ENCODE measurements around the gene ANKS1B. TPM values are rescaled to one million over a fixed set of nuclear protein-coding genes. Genes with fewer than 3 reads are reported as not detected.

The ANKS1B gene
- total and polyA plus RNA-seq, 4 donors: 0.03 to 3.4 (median 0.53) TPM

DNA sequence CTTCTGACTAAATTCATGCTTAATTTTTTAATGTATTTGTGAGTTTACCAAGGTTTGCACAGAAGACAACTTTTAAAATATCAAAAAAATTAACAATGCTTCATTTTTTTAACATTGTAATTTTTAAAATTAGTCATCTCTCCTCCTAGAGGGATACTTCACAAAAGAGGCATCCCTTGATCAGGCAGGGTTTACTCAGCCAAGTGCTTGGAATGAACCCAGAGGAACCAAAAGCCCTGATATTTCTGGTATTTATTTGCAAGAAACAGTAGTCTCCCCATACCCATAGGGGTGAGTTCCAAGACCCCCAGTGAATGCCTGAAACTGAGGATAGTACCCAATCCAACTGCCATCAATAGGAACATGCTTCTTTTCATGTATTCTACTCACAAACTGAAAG, 284.7 kb downstream of the ANKS1B start:
- Histone ChIP-seq H3K9ac (ENCODE audit: low read depth in 1 of 2, low read length in 2 of 2) (no peak overlapping the region), H3K9me3 (ENCODE audit: control insufficient read depth in 4 of 4, low read length in 3 of 4) (peaks cover 0 to 3% (median 0%) of the 10 kb centered on the region in 4 donors), H3K27ac (ENCODE audit: low read depth in 1 of 2, low read length in 2 of 2) (no peak overlapping the region), H3K4me3 (ENCODE audit: low read depth in 1 of 3, low read length in 3 of 3) (no peak overlapping the region), H3K4me1 (ENCODE audit: control insufficient read depth in 4 of 4, insufficient read depth in 4 of 4, low read length in 3 of 4) (no peaks in the 10 kb centered on the region), H3K36me3 (ENCODE audit: control insufficient read depth in 4 of 4, insufficient read depth in 3 of 4, low read depth in 1 of 4, low read length in 3 of 4) (no peaks in the 10 kb centered on the region), H3K27me3 (ENCODE audit: control insufficient read depth in 4 of 4, insufficient read depth in 4 of 4, low read length in 3 of 4) (peaks cover 0 to 6% (median 0%) of the 10 kb centered on the region in 4 donors)
- TF ChIP-seq EGR1 (IDR thresholded peaks at IDR 0.05; ENCODE audit: low read depth in 2 of 2) (no peak), NR2F2 (IDR thresholded peaks at IDR 0.05) (no peak), FOXA2 (IDR thresholded peaks at IDR 0.05) (no peak), HNF4A (conservative IDR thresholded peaks at IDR 0.05) (no peak), HNF4G (IDR thresholded peaks at IDR 0.05) (no peak), FOXA1 (IDR thresholded peaks at IDR 0.05) (no peak), GABPA (IDR thresholded peaks at IDR 0.05 in 1 of 2, conservative IDR thresholded peaks at IDR 0.05 in 1 of 2) (no peak)
- TF ChIP-seq, protein P1, sequence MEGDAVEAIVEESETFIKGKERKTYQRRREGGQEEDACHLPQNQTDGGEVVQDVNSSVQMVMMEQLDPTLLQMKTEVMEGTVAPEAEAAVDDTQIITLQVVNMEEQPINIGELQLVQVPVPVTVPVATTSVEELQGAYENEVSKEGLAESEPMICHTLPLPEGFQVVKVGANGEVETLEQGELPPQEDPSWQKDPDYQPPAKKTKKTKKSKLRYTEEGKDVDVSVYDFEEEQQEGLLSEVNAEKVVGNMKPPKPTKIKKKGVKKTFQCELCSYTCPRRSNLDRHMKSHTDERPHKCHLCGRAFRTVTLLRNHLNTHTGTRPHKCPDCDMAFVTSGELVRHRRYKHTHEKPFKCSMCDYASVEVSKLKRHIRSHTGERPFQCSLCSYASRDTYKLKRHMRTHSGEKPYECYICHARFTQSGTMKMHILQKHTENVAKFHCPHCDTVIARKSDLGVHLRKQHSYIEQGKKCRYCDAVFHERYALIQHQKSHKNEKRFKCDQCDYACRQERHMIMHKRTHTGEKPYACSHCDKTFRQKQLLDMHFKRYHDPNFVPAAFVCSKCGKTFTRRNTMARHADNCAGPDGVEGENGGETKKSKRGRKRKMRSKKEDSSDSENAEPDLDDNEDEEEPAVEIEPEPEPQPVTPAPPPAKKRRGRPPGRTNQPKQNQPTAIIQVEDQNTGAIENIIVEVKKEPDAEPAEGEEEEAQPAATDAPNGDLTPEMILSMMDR (IDR thresholded peaks at IDR 0.05; ENCODE audit: low read depth, low read length, missing input control): no peak
- TF ChIP-seq, protein P2, sequence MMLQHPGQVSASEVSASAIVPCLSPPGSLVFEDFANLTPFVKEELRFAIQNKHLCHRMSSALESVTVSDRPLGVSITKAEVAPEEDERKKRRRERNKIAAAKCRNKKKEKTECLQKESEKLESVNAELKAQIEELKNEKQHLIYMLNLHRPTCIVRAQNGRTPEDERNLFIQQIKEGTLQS (IDR thresholded peaks at IDR 0.05): no peak
- TF ChIP-seq, protein P3, sequence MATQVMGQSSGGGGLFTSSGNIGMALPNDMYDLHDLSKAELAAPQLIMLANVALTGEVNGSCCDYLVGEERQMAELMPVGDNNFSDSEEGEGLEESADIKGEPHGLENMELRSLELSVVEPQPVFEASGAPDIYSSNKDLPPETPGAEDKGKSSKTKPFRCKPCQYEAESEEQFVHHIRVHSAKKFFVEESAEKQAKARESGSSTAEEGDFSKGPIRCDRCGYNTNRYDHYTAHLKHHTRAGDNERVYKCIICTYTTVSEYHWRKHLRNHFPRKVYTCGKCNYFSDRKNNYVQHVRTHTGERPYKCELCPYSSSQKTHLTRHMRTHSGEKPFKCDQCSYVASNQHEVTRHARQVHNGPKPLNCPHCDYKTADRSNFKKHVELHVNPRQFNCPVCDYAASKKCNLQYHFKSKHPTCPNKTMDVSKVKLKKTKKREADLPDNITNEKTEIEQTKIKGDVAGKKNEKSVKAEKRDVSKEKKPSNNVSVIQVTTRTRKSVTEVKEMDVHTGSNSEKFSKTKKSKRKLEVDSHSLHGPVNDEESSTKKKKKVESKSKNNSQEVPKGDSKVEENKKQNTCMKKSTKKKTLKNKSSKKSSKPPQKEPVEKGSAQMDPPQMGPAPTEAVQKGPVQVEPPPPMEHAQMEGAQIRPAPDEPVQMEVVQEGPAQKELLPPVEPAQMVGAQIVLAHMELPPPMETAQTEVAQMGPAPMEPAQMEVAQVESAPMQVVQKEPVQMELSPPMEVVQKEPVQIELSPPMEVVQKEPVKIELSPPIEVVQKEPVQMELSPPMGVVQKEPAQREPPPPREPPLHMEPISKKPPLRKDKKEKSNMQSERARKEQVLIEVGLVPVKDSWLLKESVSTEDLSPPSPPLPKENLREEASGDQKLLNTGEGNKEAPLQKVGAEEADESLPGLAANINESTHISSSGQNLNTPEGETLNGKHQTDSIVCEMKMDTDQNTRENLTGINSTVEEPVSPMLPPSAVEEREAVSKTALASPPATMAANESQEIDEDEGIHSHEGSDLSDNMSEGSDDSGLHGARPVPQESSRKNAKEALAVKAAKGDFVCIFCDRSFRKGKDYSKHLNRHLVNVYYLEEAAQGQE (IDR thresholded peaks at IDR 0.05): no peak
- TF ChIP-seq, protein P4, sequence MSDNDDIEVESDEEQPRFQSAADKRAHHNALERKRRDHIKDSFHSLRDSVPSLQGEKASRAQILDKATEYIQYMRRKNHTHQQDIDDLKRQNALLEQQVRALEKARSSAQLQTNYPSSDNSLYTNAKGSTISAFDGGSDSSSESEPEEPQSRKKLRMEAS (IDR thresholded peaks at IDR 0.05): no peak
- TF ChIP-seq, protein P5, sequence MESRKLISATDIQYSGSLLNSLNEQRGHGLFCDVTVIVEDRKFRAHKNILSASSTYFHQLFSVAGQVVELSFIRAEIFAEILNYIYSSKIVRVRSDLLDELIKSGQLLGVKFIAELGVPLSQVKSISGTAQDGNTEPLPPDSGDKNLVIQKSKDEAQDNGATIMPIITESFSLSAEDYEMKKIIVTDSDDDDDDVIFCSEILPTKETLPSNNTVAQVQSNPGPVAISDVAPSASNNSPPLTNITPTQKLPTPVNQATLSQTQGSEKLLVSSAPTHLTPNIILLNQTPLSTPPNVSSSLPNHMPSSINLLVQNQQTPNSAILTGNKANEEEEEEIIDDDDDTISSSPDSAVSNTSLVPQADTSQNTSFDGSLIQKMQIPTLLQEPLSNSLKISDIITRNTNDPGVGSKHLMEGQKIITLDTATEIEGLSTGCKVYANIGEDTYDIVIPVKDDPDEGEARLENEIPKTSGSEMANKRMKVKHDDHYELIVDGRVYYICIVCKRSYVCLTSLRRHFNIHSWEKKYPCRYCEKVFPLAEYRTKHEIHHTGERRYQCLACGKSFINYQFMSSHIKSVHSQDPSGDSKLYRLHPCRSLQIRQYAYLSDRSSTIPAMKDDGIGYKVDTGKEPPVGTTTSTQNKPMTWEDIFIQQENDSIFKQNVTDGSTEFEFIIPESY (IDR thresholded peaks at IDR 0.05): no peak
- no peak for DNase-seq (ENCODE audit: low spot score)

DNA sequence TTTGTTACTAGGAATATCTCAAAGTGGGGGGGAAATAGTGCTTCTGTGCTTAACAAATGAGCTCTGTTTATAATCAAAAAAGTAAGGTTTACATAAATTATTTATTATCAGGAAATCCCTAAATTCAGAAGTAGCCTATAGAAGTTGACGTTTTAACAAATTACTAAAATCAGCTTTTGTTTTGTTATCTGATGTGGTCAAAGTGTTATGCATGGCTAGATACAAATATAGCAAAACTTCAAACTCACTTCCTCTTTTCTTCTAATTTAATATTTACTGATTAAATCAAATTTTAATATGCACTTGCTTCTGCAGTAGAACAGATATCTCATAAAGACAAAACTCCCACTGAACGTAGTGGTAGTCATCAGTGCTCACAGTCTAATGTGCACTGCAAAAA, 289.7 kb downstream of the ANKS1B start:
- H3K4me1 ChIP-seq (ENCODE audit: control insufficient read depth in 4 of 4, insufficient read depth in 4 of 4, low read length in 3 of 4): no peaks in the 10 kb centered on the region
- no peak overlapping the region for H3K9ac ChIP-seq (ENCODE audit: low read depth in 1 of 2, low read length in 2 of 2)
- no peaks in the 10 kb centered on the region for H3K36me3 ChIP-seq (ENCODE audit: control insufficient read depth in 4 of 4, insufficient read depth in 3 of 4, low read depth in 1 of 4, low read length in 3 of 4)
- TF ChIP-seq HNF4G (IDR thresholded peaks at IDR 0.05) (no peak), GABPA (IDR thresholded peaks at IDR 0.05 in 1 of 2, conservative IDR thresholded peaks at IDR 0.05 in 1 of 2) (no peak), FOXA1 (IDR thresholded peaks at IDR 0.05) (no peak), RAD21 (IDR thresholded peaks at IDR 0.05) (no peak)
- TF ChIP-seq, protein P2 (IDR thresholded peaks at IDR 0.05): no peak
- TF ChIP-seq, protein P5 (IDR thresholded peaks at IDR 0.05): no peak
- TF ChIP-seq, protein P4 (IDR thresholded peaks at IDR 0.05): no peak
- WGBS: 52% methylated on average over 2 of the region's 2 CpGs
- DNase-seq (ENCODE audit: low spot score): no peak
- H3K27me3 ChIP-seq (ENCODE audit: control insufficient read depth in 4 of 4, insufficient read depth in 4 of 4, low read length in 3 of 4): no peaks in the 10 kb centered on the region
- H3K27ac ChIP-seq (ENCODE audit: low read depth in 1 of 2, low read length in 2 of 2): no peak overlapping the region
- H3K9me3 ChIP-seq (ENCODE audit: control insufficient read depth in 4 of 4, low read length in 3 of 4): peaks cover 0 to 3% (median 0%) of the 10 kb centered on the region in 4 donors
- no peak overlapping the region for H3K4me3 ChIP-seq (ENCODE audit: low read depth in 1 of 3, low read length in 3 of 3)
